ENCODE results near the gene TRIM46. TPM values are rescaled to one million over a fixed set of nuclear protein-coding genes. Genes with fewer than 3 reads are reported as not detected.
A peak's percentile ranks its signal among the peaks of the same experiment; 100 is the strongest.

The TRIM46 gene
- total and polyA plus RNA-seq, 2 of the 13 experiments (the other 11 are each of a cell fraction or from before 2014, with no cell fraction given), result 0.04 to 0.09 TPM

DNA sequence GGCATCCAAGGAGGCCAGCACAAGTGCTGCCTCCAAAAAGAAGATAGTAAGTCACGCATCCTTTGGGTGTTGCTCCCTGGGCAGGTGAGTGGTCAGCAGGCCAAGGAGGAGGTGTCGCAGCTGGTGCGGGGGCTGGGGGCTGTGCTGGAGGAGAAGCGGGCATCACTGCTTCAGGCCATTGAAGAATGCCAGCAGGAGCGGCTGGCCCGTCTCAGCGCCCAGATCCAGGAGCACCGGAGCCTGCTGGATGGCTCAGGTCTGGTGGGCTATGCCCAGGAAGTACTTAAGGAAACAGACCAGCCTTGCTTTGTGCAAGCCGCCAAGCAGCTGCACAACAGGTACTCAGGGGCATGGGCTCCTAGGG lies 4.3 kb downstream of the TRIM46 start:
- Histone ChIP-seq H3K4me3 (replicated peaks in 1 of 3; ENCODE audit: insufficient read depth in 1 of 3, low read depth in 2 of 3, low read length in 3 of 3) (peak overlapping the region; percentile 26 to 69 (median 50)), H3K36me3 (replicated peaks in 1 of 2; ENCODE audit: control insufficient read depth in 1 of 2, insufficient read depth in 2 of 2, low read length in 2 of 2) (no peaks in the 10 kb centered on the region), H3K79me2 (ENCODE audit: insufficient read depth, low read length) (no peaks in the 10 kb centered on the region), H3K27ac (ENCODE audit: extremely low read length, insufficient read depth, low read length) (no peak overlapping the region), H4K20me1 (ENCODE audit: insufficient read depth, low read length) (no peaks in the 10 kb centered on the region), H2AFZ (ENCODE audit: low read length) (no peak overlapping the region), H3K27me3 (ENCODE audit: control insufficient read depth in 1 of 2, insufficient read depth in 2 of 2, low read length in 2 of 2) (peaks cover 2 to 10% of the 10 kb centered on the region in 2 experiments; a peak in 2 of 5 replicates), H3K9me3 (ENCODE audit: low read length) (no peaks in the 10 kb centered on the region), H3K4me2 (ENCODE audit: low read depth, low read length) (peak overlapping the region; percentile 76), H3K9ac (ENCODE audit: insufficient read depth, low read depth, low read length) (peak overlapping the region; percentile 34), H3K4me1 (ENCODE audit: insufficient read depth, low read length) (peaks cover 43% of the 10 kb centered on the region)
- FAIRE-seq, result no peak
- 92% methylated on average over 9 of the region's 9 CpGs for WGBS (ENCODE audit: low lambda C conversion rate)
- no TSS peak for BruUV-seq (replicated peaks)
- intact Hi-C loops (cut with micrococcal nuclease; ENCODE audit: unreplicated experiment), result no loop called here
- ChIA-PET CTCF (ENCODE audit: low intra/inter-chr PET ratio, low total read pairs) (interaction anchor here (1.4 kb wide), 1 partner anchor 16 kb away, joined by 4 read pairs; no protein-coding TSS in a partner anchor), POLR2A (interaction anchor here (0.9 to 1.3 kb wide), 4 partner anchors 16 to 52 kb away, joined by 3 to 5 read pairs (median 4); partner anchors contain the start of gene SLC50A1)
- in situ Hi-C loops (cut with HindIII; ENCODE audit: extremely low pct_ligation_motif_present, low pct_unique_long_range_greater_than_20kb), result no loop called here
- DNase-seq (ENCODE audit: low spot score), result no peak
- ATAC-seq, result no peak
- TF ChIP-seq ZNF660 (CRISPR knock-in tag; IDR thresholded peaks at IDR 0.05; ENCODE audit: borderline replicate concordance, low read depth) (no peak), HNRNPL (IDR thresholded peaks at IDR 0.05; ENCODE audit: low read depth, low read length) (0 out of 2 replicates have a peak, but pooled peaks have one; percentile 32), SMYD3 (CRISPR knock-in tag; IDR thresholded peaks at IDR 0.05) (no peak)

DNA sequence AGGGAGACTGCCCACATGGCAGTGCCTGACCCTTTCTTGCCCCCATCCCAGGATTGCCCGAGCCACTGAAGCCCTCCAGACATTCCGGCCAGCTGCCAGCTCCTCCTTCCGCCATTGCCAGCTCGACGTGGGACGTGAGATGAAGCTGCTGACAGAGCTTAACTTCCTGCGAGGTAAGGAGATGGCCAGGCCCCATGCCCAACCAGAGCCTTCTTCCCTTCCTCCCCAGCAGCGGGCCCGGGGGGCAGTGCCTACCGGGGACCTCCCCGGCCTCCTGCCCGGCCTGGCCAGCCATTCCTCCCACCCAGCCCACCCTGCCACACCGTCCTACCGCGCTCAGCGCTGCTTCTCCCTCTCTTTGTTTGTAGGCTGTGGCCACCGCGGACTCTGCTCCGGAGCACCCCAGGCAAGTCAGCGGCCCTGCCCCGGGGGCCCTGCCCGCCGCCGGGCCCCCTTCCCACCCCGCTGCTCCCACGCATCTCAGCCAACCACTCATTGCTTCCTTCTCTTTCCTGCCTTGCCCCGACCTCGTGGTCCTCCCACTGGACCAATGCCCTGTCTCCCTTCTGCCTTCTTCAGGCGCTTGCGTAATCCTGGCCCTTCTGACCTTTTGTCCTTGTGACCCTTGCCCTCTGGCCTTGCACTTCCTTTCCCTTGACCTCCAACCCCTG lies 4.9 kb downstream of the TRIM46 start:
- Histone ChIP-seq H3K27ac (ENCODE audit: extremely low read length, insufficient read depth, low read length) (no peak overlapping the region), H3K27me3 (ENCODE audit: control insufficient read depth in 1 of 2, insufficient read depth in 2 of 2, low read length in 2 of 2) (peaks cover 2 to 16% of the 10 kb centered on the region in 2 experiments; a peak in 3 of 5 replicates), H3K4me3 (replicated peaks in 1 of 3; ENCODE audit: insufficient read depth in 1 of 3, low read depth in 2 of 3, low read length in 3 of 3) (peak overlapping the region; percentile 26 to 69 (median 50); a peak in 5 of 6 replicates), H4K20me1 (ENCODE audit: insufficient read depth, low read length) (no peaks in the 10 kb centered on the region), H3K4me2 (ENCODE audit: low read depth, low read length) (peak overlapping the region; percentile 76), H2AFZ (ENCODE audit: low read length) (peak overlapping the region; percentile 27), H3K79me2 (ENCODE audit: insufficient read depth, low read length) (no peaks in the 10 kb centered on the region), H3K9me3 (ENCODE audit: low read length) (no peaks in the 10 kb centered on the region), H3K4me1 (ENCODE audit: insufficient read depth, low read length) (peaks cover 40% of the 10 kb centered on the region), H3K36me3 (replicated peaks in 1 of 2; ENCODE audit: control insufficient read depth in 1 of 2, insufficient read depth in 2 of 2, low read length in 2 of 2) (no peaks in the 10 kb centered on the region), H3K9ac (ENCODE audit: insufficient read depth, low read depth, low read length) (peak overlapping the region; percentile 34)
- no peak for DNase-seq (ENCODE audit: low spot score)
- 6% methylated on average over 21 of the region's 30 CpGs for WGBS (ENCODE audit: low lambda C conversion rate)
- ChIA-PET POLR2A (interaction anchor here (0.9 to 1.3 kb wide), 4 partner anchors 15 to 52 kb away, joined by 3 to 5 read pairs (median 4); partner anchors contain the start of gene SLC50A1), CTCF (ENCODE audit: low intra/inter-chr PET ratio, low total read pairs) (interaction anchor here (1.4 kb wide), 1 partner anchor 15 kb away, joined by 4 read pairs; no protein-coding TSS in a partner anchor)
- no TSS peak for BruUV-seq (replicated peaks)
- intact Hi-C loops (cut with micrococcal nuclease; ENCODE audit: unreplicated experiment) (no loop called here), in situ Hi-C loops (cut with HindIII; ENCODE audit: extremely low pct_ligation_motif_present, low pct_unique_long_range_greater_than_20kb) (no loop called here)
- FAIRE-seq, result no peak
- peak; percentile 59 for ATAC-seq
- TF ChIP-seq HNRNPUL1 (IDR thresholded peaks at IDR 0.05; ENCODE audit: low read depth, low read length) (no peak), CENPX (CRISPR knock-in tag; IDR thresholded peaks at IDR 0.05) (no peak), ISL2 (CRISPR knock-in tag; IDR thresholded peaks at IDR 0.05) (0 out of 2 replicates have a peak, but pooled peaks have one; percentile 24), CCDC6 (CRISPR knock-in tag; IDR thresholded peaks at IDR 0.05) (no peak), ZNF335 (CRISPR knock-in tag; IDR thresholded peaks at IDR 0.05) (no peak), ERF (CRISPR knock-in tag; IDR thresholded peaks at IDR 0.05) (peak; percentile 43; the same call in 1 of the 2 replicates), MAFG (CRISPR knock-in tag; IDR thresholded peaks at IDR 0.05) (no peak), RFXANK (CRISPR knock-in tag; IDR thresholded peaks at IDR 0.05) (no peak), KDM4B (CRISPR knock-in tag; IDR thresholded peaks at IDR 0.05) (no peak), ZNF570 (CRISPR knock-in tag; IDR thresholded peaks at IDR 0.05; ENCODE audit: borderline replicate concordance) (no peak), ZSCAN22 (CRISPR knock-in tag; IDR thresholded peaks at IDR 0.05) (no peak), ZNF326 (CRISPR knock-in tag; IDR thresholded peaks at IDR 0.05; ENCODE audit: borderline replicate concordance) (no peak), EZH2 (conservative IDR thresholded peaks at IDR 0.05; ENCODE audit: low read depth, low read length) (no peak), ZNF558 (CRISPR knock-in tag; IDR thresholded peaks at IDR 0.05; ENCODE audit: borderline replicate concordance) (no peak)
- TF ChIP-seq, protein P1, sequence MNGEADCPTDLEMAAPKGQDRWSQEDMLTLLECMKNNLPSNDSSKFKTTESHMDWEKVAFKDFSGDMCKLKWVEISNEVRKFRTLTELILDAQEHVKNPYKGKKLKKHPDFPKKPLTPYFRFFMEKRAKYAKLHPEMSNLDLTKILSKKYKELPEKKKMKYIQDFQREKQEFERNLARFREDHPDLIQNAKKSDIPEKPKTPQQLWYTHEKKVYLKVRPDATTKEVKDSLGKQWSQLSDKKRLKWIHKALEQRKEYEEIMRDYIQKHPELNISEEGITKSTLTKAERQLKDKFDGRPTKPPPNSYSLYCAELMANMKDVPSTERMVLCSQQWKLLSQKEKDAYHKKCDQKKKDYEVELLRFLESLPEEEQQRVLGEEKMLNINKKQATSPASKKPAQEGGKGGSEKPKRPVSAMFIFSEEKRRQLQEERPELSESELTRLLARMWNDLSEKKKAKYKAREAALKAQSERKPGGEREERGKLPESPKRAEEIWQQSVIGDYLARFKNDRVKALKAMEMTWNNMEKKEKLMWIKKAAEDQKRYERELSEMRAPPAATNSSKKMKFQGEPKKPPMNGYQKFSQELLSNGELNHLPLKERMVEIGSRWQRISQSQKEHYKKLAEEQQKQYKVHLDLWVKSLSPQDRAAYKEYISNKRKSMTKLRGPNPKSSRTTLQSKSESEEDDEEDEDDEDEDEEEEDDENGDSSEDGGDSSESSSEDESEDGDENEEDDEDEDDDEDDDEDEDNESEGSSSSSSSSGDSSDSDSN (CRISPR knock-in tag; IDR thresholded peaks at IDR 0.05), result no peak
